KOPT-K1 (cell line): ENCODE results near the gene ADAMTS8.

Experiments used
- H3K27ac ChIP-seq: fragments of 200-600 bp; sonication (generic); 2 replicates; pipeline ENCODE4 v1.5.1; 2016; ENCODE audit warnings: antibody characterized with exemption, mild to moderate bottlenecking, low read depth, low read length; ENCODE audit not compliant: poor library complexity, severe bottlenecking
- H3K36me3 ChIP-seq: fragments of 200-600 bp; sonication (generic); 2 replicates; pipeline ENCODE4 v1.5.1; 2017; ENCODE audit warnings: antibody characterized with exemption, mild to moderate bottlenecking, low read length, moderate library complexity; ENCODE audit not compliant: insufficient read depth
- H3K9me3 ChIP-seq: fragments of 200-600 bp; sonication (generic); 2 replicates; pipeline ENCODE4 v1.5.1; 2017; ENCODE audit warnings: antibody characterized with exemption, low read length, mild to moderate bottlenecking; ENCODE audit not compliant: insufficient read depth, poor library complexity, severe bottlenecking

ADAMTS8 gene

GRCh38 chr11:130405428-130405827, 23.0 kb downstream of the ADAMTS8 start:
- H3K36me3 ChIP-seq = no peaks in the 10 kb centered on the region
- no peak overlapping the region for H3K27ac ChIP-seq
- no peaks in the 10 kb centered on the region for H3K9me3 ChIP-seq

DNA sequence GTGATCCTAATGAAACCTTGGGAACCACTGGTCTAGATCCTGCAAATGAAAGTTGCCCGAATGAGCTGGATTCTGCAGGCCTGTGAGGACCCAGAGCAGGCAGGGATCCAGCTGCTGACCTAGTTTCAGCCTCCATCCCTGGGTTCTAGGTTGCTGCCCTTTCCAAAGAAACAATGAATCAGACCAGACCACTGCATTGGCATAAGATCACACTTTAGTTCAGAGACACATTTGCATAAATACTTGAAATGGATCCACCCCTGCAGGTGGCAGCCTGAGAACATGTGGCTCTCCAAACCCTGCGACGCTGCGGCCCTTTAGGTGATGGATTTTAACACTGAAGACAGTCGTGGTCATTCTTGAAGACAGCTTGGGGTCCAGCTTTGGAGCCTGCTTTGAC, 23.7 kb downstream of the ADAMTS8 start:
- Histone ChIP-seq H3K9me3 (no peaks in the 10 kb centered on the region), H3K36me3 (no peaks in the 10 kb centered on the region), H3K27ac (no peak overlapping the region)

GRCh38 chr11:130403967-130404366, 24.4 kb downstream of the ADAMTS8 start:
- no peaks in the 10 kb centered on the region for H3K36me3 ChIP-seq
- no peaks in the 10 kb centered on the region for H3K9me3 ChIP-seq
- H3K27ac ChIP-seq = no peak overlapping the region

- no peak overlapping the region for H3K27ac ChIP-seq
- H3K36me3 ChIP-seq = no peaks in the 10 kb centered on the region
- no peaks in the 10 kb centered on the region for H3K9me3 ChIP-seq
Observed at GRCh38 chr11:130403271-130403804, 25.1 kb downstream of the ADAMTS8 start.

DNA sequence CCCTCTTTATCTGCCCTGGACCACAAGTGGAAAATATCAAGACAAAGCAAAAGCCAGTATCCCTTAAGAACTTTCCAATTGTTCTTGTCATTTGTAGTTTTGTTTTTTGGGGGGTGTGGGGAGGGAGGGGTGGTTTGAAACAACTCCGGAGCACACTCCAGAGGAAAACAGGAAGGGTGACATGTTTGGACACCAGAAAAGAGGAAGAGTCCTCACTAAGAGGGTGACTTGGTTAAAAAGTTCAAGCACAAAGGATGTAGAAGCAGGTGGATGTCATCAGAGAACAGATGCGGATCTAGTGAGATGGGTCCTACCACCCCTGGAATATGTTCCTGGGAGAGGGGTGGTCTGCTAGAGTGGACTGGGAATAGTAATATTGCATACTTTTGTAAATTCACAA, 25.8 kb downstream of the ADAMTS8 start:
- Histone ChIP-seq H3K9me3 (no peaks in the 10 kb centered on the region), H3K27ac (no peak overlapping the region), H3K36me3 (no peaks in the 10 kb centered on the region)

DNA sequence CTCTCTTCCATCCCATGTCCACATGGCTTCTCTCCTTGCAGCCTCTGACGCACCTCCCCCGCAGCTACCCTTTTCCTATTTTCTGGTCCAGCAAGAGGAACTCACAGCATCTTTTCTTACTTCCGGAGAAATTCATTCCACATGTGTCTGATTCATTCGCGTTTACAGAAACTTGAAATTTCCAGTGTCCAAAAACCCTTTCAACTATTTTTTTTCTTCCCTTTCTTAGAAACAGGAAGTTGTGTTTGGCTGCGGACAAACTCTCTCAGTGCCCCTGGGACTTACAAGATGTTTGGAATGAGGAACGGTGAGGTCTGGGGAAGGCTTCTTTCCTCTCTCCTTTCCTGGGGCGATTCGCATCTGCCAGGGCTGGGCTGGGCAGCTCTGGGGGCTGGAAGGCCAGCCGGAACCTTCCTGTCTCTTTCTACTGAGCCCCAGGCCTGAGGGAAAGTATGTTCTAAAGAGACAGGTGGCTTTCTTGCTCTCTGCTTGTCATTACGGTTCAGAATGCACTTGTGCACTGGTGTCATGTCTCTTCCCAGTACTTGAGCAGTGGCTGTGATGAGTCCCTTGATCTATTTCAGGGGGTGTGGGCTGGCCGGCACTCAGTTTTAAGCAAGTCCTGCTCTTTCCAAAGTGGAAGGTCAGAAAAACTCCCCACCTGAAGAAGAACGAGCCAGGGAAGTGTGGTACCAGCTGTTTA, 27.5 kb downstream of the ADAMTS8 start:
- no peak overlapping the region for H3K27ac ChIP-seq

DNA sequence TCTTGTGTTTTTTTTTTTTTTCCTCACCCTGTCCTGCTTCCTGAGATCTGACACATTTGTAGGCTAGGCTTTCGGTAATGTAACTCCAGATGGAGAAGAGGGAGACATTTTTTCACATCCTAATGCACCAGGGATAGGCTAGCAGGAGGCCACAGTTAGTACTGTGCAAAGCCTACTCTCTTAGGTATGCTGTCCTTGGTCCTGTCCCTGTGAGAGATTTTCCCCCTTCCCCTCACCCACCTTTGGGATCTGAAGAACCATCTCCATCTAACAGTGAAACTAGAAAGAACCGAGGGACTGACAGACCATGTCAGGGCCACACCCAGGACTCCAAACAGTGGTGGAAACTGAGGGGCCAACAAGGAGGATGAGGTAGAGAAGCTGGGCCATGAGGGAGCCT, 29.2 kb downstream of the ADAMTS8 start:
- Histone ChIP-seq H3K27ac (no peak overlapping the region), H3K9me3 (no peaks in the 10 kb centered on the region), H3K36me3 (no peaks in the 10 kb centered on the region)

More for the DNA sequence above, 27.5 kb downstream of the ADAMTS8 start:
- Histone ChIP-seq H3K9me3 (no peaks in the 10 kb centered on the region), H3K36me3 (no peaks in the 10 kb centered on the region)

- Histone ChIP-seq H3K9me3 (no peaks in the 10 kb centered on the region), H3K36me3 (no peaks in the 10 kb centered on the region), H3K27ac (no peak overlapping the region)
Observed at GRCh38 chr11:130397780-130398179, 30.6 kb downstream of the ADAMTS8 start.

GRCh38 chr11:130396965-130397364, 31.4 kb downstream of the ADAMTS8 start:
- H3K9me3 ChIP-seq = no peaks in the 10 kb centered on the region
- H3K27ac ChIP-seq = no peak overlapping the region
- no peaks in the 10 kb centered on the region for H3K36me3 ChIP-seq

DNA sequence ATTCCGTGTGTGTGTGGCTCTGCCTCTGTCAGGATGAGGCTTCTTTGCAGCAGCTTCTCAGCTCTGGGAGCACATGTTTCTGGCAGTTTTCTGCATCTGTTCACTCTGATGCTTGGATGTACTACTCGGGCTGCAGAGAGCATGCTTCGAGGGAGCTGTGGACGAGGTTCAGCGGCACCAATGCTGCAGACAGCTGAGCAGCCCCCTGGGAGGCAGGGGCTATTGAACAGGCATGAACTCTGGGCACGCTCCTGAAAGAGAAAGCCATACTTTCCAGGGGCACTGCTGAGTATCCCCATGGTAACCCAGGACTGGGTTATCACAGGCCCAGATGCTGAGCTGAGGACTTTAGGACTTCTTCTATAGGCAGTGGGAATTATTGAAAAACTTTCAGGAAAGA, 33.8 kb downstream of the ADAMTS8 start:
- Histone ChIP-seq H3K36me3 (no peaks in the 10 kb centered on the region), H3K9me3 (no peaks in the 10 kb centered on the region), H3K27ac (no peak overlapping the region)

DNA sequence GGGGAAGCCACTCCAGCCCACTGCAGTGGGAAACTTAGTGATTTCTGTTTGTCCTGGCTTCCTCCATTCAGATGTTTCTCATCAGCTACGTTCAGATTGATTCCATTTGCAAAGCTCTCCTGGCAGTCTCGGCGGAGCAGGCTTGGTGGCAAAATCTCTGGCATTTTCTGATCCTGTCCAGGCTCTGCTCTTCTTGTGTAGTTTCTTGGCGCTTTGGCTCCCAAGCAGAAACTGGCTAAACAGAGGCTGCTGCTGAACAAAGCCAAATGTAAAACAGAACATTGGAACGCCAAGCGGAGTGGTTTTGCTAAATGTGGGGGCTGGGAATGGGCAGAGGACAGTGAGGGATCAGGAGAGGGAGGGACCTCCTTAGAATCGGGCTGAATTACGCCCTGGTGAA, 36.7 kb downstream of the ADAMTS8 start:
- Histone ChIP-seq H3K36me3 (no peaks in the 10 kb centered on the region), H3K27ac (no peak overlapping the region), H3K9me3 (no peaks in the 10 kb centered on the region)

- Histone ChIP-seq H3K36me3 (no peaks in the 10 kb centered on the region), H3K27ac (no peak overlapping the region), H3K9me3 (no peaks in the 10 kb centered on the region)
Observed at GRCh38 chr11:130390071-130390758, 38.2 kb downstream of the ADAMTS8 start.

- Histone ChIP-seq H3K36me3 (no peaks in the 10 kb centered on the region), H3K9me3 (no peaks in the 10 kb centered on the region), H3K27ac (peak overlapping the region; percentile 52)
Observed at GRCh38 chr11:130389335-130389935, 39.0 kb downstream of the ADAMTS8 start.

- no peaks in the 10 kb centered on the region for H3K9me3 ChIP-seq
- no peaks in the 10 kb centered on the region for H3K36me3 ChIP-seq
- peak overlapping the region; percentile 52 for H3K27ac ChIP-seq
Observed at GRCh38 chr11:130388607-130389205, 39.7 kb downstream of the ADAMTS8 start.

DNA sequence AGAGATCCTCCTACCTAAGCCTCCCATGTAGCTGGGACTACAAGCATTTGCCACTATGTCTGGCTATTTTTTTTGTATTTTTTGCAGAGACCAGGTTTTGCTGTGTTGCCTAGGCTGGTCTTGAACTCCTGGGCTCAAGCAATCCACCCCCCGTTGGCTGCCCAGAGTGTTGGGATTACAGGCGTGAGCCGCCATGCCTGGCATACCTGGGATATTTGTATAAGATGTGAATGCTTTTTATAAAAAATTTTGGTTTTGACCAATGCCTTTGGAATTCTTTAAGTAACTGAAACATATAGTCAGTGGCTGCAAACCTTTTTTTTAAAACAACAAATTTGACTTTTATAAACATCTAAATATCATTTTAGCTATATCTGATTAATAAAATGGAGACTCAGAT, 42.4 kb downstream of the ADAMTS8 start:
- no peaks in the 10 kb centered on the region for H3K36me3 ChIP-seq
- no peak overlapping the region for H3K27ac ChIP-seq

More for the DNA sequence above, 42.4 kb downstream of the ADAMTS8 start:
- H3K9me3 ChIP-seq = no peaks in the 10 kb centered on the region
